Left renal pelvis (tissue), 4 donors: ENCODE measurements around the gene SYNPO2. TPM values are rescaled to one million over a fixed set of nuclear protein-coding genes. Genes with fewer than 3 reads are reported as not detected.
"Not testable (repeated sequence)": the region's sequence is repeated elsewhere in the genome, so short reads cannot be mapped to it uniquely, and the experiment has no call there.

Experiments used
- DNase-seq, 4 donors: peaks; one replicate each; pipeline ENCODE4 v3.0.0-alpha.2; 2013; ENCODE audit warnings: low read depth in 4 of 4, low spot score in 3 of 4
- polyA plus RNA-seq, 4 donors: library from polyadenylated mRNA; unstranded; fragments of 120-200 nt; gene quantifications; one replicate each; pipeline ENCODE4 v1.2.1, GENCODE V29; 2013; ENCODE audit not compliant: insufficient read length in 4 of 4

Gene SYNPO2
- 10 to 100 TPM in 3 of 4 donors, 1 to 10 TPM in 1; 4.6 to 28.2 (median 14.5) TPM for polyA plus RNA-seq

GRCh38 chr4:118888666-118889311, at the start of gene SYNPO2:
SYNPO2 (plus strand) TSS chr4:118888854; CDS start chr4:118889037, 183 bp downstream.
- DNase-seq, result peak in 3 of 4 donors; percentile 48 to 61 (median 50)

- no peak for DNase-seq
Observed at GRCh38 chr4:118839221-118839927, 49.3 kb upstream of the SYNPO2 start.

DNA sequence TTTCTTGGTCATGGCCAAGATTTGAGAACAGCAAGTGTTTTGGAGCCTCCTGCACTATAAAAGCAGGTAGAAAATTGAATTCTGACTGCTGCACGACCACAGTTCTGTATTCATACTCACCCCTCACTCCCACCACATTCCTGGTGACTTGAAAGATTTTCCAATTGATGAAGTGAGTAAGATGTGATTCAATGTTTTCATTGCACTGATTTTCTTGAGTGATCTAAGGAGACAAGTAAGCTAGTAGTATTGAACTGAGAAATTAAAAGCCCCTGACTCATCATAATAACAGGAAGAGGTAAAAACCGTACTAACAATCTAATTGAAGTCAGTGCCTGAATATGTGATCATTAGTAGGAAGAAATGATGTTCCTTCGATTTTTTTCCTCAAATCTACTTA, 46.6 kb upstream of the SYNPO2 start:
- DNase-seq, result no peak

DNA sequence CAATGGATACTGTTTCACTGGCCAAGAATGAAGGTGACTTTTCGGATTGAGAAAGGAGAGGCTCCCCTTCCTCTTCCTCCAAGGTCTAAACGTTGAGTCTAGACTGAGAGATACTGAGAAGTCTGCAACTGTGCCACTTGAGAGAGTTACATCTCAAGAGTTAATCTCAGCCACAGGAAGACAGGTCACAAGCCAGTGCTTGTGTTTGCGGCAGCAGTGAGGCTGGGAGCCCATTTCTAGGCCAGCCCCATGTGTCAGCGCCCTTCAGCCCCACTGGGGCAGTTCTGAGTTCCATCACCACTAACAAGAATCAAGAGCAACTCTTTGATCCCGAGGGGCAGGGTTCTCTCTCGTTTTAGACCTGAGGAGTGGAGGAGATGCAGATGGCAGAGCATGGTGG, 45.4 kb upstream of the SYNPO2 start:
- no peak for DNase-seq

GRCh38 chr4:118845552-118846050, 43.1 kb upstream of the SYNPO2 start:
- no peak for DNase-seq

GRCh38 chr4:118846979-118847378, 41.7 kb upstream of the SYNPO2 start:
- no peak for DNase-seq

- DNase-seq, result no peak
Observed at GRCh38 chr4:118848242-118848641, 40.4 kb upstream of the SYNPO2 start.

- DNase-seq, result no peak
Observed at GRCh38 chr4:118848901-118849300, 39.8 kb upstream of the SYNPO2 start.

DNA sequence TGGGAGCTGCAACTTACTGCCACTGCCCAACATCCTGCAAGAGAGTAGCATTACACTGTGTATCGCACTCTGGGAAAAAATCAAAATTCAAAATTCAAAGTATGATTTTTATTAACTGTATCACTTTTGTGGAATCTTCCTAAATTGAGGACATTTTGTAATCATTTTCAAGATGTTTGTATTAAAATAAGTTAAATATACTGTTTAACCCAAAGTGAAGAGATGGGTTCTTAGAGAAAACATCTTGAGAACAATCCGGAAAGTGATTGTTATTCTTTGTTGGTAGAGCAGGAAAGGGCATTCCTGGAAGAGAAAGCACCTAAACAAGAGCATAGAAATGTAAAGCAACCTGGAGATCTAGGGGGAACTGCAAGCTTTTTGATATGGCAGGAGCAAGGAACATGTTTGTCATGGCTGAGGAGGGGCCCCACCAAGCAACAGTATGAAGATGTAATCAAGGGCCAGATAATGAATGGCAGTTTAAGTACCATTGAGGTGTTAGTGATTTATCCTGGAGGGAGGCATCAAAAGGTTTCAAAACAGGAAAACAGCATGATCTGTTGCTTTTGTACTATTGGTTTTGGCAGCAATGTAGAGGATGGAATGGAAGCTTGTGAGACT, 38.7 kb upstream of the SYNPO2 start:
- DNase-seq, result no peak

GRCh38 chr4:118850488-118851173, 38.0 kb upstream of the SYNPO2 start:
- no peak for DNase-seq

DNA sequence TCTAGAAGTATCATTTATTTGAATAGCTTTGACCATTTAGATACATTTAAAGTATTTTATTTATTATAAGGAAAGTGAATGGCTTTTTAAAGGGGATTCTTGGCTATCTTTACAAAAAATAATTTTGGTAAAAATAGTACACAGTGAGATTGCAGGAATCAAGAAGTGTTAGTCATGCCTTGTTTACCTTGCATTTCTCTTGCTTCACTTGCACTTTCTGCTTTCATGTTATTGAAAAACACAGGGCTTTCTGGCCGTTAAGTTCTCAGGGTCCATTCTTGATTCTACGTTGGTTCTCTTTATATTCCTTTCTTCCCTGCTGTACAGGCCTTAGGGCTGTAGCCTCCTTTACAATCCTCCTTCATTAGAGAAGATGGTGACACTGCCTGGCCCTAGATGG, 30.9 kb upstream of the SYNPO2 start:
- DNase-seq, result no peak

- DNase-seq, result no peak
Observed at GRCh38 chr4:118858779-118859178, 29.9 kb upstream of the SYNPO2 start.

- DNase-seq, result no peak
Observed at GRCh38 chr4:118865091-118865708, 23.5 kb upstream of the SYNPO2 start.

- no peak for DNase-seq
Observed at GRCh38 chr4:118866442-118866841, 22.2 kb upstream of the SYNPO2 start.

- DNase-seq, result no peak
Observed at GRCh38 chr4:118867311-118868067, 21.2 kb upstream of the SYNPO2 start.

DNA sequence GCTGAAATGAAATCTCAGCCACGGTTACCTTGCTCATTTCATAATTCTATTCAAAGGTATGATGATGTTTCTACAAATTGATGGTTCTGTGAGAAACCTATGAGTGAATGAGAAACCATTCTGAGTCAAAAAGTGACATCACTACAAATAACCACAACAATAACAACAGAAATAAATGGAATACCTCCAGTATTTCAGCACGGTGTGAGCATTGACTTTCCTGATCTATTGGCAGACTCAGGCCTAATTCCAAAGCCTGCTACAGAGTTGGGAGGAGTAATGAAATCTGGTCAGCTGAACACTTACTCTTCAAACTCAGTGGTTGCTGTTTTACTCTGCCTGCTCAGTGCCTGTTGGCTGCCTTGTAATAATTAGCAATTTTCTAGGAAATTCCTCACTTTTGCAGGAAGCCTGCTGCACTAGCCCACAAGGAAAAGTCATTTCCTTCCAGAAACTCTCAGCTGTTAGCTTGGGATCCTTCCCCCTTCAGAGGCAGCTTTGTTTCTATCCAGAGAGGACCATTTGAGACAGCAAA, 18.8 kb upstream of the SYNPO2 start:
- no peak for DNase-seq

DNA sequence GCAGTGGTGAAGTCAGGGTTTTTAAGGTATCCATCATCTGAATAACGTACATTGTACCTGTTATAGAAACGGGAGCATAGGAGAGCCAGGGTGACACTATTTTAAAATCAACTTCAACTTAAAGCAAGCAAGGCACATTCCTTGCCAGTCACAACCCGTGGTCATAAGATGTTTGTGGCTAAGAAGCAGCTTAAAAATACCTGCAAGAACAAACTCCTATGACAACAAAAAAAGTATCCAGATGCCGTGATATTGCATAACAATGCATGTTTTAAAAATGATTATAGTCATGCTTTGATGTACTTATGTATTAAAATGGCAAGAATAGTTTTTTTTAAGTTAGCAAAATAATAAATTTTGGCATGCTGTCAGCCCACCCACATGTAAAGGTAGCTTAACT, 16.5 kb upstream of the SYNPO2 start:
- DNase-seq, result no peak

DNA sequence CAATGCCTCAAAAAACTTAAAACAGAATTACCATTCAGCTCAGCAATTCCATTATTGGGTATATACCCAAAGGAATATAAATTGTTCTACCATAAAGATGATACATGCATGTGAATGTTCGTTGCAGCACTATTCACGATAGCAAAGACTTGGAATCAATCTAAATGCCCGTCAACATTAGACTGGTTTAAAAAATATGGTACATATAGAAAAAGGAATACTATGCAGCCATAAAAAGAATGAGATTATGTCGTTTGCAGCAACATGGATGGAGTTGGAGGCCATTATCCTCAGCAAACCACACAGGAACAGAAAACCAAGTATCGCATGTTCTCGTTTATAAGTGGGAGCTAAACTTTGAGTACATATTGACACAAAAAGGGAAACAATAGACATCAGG, 10.9 kb upstream of the SYNPO2 start:
- DNase-seq, result no peak

DNA sequence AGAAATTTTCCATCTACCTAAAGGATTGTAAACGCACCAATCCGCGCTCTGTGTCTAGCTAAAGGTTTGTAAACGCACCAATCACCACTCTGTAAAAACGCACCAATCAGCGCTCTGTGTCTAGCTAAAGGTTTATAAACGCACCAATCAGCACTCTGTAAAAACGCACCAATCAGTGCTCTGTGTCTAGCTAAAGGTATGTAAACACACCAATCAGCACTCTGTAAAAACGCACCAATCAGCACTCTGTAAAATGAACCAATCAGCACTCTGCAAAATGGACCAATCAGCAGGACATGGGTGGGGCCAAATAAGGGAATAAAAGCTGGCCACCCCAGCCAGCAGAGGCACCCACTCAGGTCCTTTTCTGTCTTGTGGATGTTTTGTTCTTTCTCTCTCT, 10.1 kb upstream of the SYNPO2 start:
- not testable (repeated sequence) for DNase-seq

GRCh38 chr4:118879409-118879808, 9.2 kb upstream of the SYNPO2 start:
- no peak for DNase-seq
